Measurements from ENCODE around the gene DSTYK.

DSTYK gene

DNA sequence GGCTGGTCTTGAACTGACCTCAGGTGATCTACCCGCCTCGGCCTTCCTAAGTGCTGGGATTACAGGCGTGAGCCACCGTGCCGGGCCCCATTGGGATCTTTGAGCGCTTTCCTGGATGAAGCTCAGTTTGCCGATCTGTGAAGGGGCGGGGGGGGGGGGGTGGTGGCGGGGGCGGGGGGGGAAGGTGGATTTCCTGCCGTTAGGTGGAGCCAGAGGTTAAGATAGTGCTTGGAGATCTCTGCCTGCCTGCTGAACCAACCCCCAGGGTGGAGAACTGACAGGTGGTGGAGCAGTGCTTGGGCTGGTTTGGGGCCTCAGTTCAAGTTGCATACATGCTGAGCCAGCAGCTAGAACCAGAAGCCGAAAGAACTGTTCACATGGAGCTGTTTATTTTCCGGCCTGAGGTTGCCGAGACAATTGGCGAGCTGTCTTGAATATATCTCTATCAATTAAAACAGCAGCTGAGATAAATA, 17.9 kb upstream of the DSTYK start:
- Histone ChIP-seq H3K4me3 (ENCODE audit: severe bottlenecking) (peak overlapping the region; percentile 50), H3K27me3 (ENCODE audit: insufficient read depth, poor library complexity, severe bottlenecking) (no peaks in the 10 kb centered on the region), H3K4me1 (ENCODE audit: insufficient read depth, poor library complexity, severe bottlenecking) (peaks cover 19% of the 10 kb centered on the region), H3K36me3 (ENCODE audit: low read depth) (no peaks in the 10 kb centered on the region), H3K27ac (ENCODE audit: poor library complexity, severe bottlenecking) (no peak overlapping the region), H3K9me3 (ENCODE audit: severe bottlenecking) (no peaks in the 10 kb centered on the region)
- DNase-seq (ENCODE audit: low spot score) = no peak
- TF ChIP-seq, protein P1, sequence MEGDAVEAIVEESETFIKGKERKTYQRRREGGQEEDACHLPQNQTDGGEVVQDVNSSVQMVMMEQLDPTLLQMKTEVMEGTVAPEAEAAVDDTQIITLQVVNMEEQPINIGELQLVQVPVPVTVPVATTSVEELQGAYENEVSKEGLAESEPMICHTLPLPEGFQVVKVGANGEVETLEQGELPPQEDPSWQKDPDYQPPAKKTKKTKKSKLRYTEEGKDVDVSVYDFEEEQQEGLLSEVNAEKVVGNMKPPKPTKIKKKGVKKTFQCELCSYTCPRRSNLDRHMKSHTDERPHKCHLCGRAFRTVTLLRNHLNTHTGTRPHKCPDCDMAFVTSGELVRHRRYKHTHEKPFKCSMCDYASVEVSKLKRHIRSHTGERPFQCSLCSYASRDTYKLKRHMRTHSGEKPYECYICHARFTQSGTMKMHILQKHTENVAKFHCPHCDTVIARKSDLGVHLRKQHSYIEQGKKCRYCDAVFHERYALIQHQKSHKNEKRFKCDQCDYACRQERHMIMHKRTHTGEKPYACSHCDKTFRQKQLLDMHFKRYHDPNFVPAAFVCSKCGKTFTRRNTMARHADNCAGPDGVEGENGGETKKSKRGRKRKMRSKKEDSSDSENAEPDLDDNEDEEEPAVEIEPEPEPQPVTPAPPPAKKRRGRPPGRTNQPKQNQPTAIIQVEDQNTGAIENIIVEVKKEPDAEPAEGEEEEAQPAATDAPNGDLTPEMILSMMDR (IDR thresholded peaks at IDR 0.05; ENCODE audit: poor library complexity, severe bottlenecking) = peak; percentile 40
- ATAC-seq (ENCODE audit: low read depth) = peak; percentile 26; the same call in 2 of the 3 replicates

DNA sequence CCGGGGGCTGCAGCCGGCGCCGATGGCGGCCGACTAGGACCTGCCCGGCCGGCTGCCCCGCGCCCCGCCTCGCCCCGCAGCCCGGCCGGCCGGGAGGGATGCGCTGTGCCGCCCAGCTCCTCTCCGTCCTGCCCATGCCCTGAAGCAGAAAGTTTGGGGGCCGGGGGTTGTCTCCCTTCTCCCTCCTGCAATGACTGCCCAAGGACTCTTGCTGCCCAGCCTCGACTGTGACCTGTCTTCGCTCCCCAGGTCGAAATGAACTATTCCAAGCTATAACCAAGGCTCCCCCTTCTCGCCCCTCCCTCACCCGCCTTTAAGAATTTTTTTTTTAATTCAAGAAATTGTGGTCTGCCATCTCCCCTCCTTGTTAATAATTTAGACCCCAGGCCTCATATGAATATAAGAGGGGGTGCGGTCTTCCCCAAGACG, 16.6 kb upstream of the DSTYK start:
- no peak for DNase-seq (ENCODE audit: low spot score)
- H3K27me3 ChIP-seq (ENCODE audit: insufficient read depth, poor library complexity, severe bottlenecking) = no peaks in the 10 kb centered on the region
- peak overlapping the region; percentile 50 for H3K4me3 ChIP-seq (ENCODE audit: severe bottlenecking)
- TF ChIP-seq, protein P1 (IDR thresholded peaks at IDR 0.05; ENCODE audit: poor library complexity, severe bottlenecking) = no peak
- no peak overlapping the region for H3K27ac ChIP-seq (ENCODE audit: poor library complexity, severe bottlenecking)
- H3K4me1 ChIP-seq (ENCODE audit: insufficient read depth, poor library complexity, severe bottlenecking) = peaks cover 19% of the 10 kb centered on the region
- peak; percentile 1; the same call in 1 of the 3 replicates for ATAC-seq (ENCODE audit: low read depth)
- H3K9me3 ChIP-seq (ENCODE audit: severe bottlenecking) = no peaks in the 10 kb centered on the region
- H3K36me3 ChIP-seq (ENCODE audit: low read depth) = no peaks in the 10 kb centered on the region

DNA sequence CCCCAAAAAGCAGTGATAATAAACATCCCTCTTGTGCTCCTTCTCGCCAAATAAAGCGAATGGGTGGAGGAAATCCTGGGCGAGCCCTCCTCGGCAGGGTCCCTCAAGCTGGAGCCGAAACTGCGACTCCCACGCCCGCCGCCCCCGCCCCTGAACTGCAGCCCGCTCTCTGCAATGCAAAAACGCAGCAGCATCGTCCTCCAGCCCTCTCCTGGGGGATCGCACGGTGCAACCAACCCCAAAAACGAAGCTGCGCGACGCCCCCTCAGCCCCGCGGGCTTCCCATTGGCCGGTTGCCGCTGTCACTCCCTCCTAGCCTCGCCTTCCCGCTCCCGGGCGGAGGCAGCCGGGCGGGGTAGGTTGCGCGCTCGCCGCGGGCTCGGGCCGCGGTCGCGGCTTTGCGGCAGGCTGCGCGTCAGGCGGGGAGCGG, 16.1 kb upstream of the DSTYK start, which contains the start of gene TMCC2:
Gene TMCC2 (plus strand): TSS at position 363 of the 430 bp plus-strand sequence. CDS start 619 bp downstream, outside the sequence.
- DNase-seq (ENCODE audit: low spot score) (peak; percentile 82), ATAC-seq (ENCODE audit: low read depth) (peak; percentile 81)
- Histone ChIP-seq H3K27me3 (ENCODE audit: insufficient read depth, poor library complexity, severe bottlenecking) (no peaks in the 10 kb centered on the region), H3K4me1 (ENCODE audit: insufficient read depth, poor library complexity, severe bottlenecking) (peaks cover 19% of the 10 kb centered on the region), H3K27ac (ENCODE audit: poor library complexity, severe bottlenecking) (peak within 1 kb of the TSS; percentile 76), H3K4me3 (ENCODE audit: severe bottlenecking) (peak within 1 kb of the TSS; percentile 50), H3K9me3 (ENCODE audit: severe bottlenecking) (no peaks in the 10 kb centered on the region), H3K36me3 (ENCODE audit: low read depth) (no peaks in the 10 kb centered on the region)
- TF ChIP-seq, protein P1 (IDR thresholded peaks at IDR 0.05; ENCODE audit: poor library complexity, severe bottlenecking) = no peak

DNA sequence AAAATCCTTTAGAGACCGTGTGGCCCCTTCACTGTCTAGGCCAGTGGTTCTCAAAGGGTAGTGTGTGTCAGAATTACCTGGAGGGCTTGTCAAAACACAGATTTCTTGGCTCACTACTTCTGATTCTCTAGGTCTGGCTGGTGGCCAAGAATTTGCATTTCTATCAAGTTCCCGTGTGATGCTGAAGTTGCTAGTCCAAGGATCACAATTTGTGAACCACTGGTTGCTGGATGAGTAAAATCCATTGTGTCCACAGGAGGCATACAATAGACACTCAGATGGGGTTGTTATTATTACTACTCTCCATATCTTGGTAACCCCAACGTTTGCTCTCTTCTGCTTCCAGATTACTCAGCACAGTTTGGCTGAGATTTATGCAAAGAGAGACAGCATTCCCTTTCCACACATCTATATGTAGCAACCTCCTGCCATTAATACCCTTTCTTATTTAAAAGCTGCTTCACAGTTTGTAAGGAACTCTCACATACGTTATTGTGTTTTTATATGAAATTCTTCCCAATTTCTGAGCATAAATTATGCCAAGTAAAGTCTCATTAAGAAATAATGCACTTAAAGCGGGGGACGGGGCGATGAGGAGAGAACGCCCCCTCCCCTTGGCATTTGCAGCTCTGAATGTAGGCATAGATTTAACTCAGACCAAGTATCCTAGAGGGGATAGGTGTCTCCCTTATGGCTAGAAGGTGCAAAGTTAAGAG, 15.5 kb upstream of the DSTYK start:
- DNase-seq (ENCODE audit: low spot score) = no peak
- Histone ChIP-seq H3K4me3 (ENCODE audit: severe bottlenecking) (peak overlapping the region; percentile 50), H3K4me1 (ENCODE audit: insufficient read depth, poor library complexity, severe bottlenecking) (peaks cover 19% of the 10 kb centered on the region), H3K27me3 (ENCODE audit: insufficient read depth, poor library complexity, severe bottlenecking) (no peaks in the 10 kb centered on the region), H3K36me3 (ENCODE audit: low read depth) (no peaks in the 10 kb centered on the region), H3K27ac (ENCODE audit: poor library complexity, severe bottlenecking) (peak overlapping the region; percentile 76), H3K9me3 (ENCODE audit: severe bottlenecking) (no peaks in the 10 kb centered on the region)
- peak; percentile 35 for ATAC-seq (ENCODE audit: low read depth)
- TF ChIP-seq, protein P1 (IDR thresholded peaks at IDR 0.05; ENCODE audit: poor library complexity, severe bottlenecking) = no peak

All from RWPE2 (cell line).